ENCODE measurements around the gene WNT11.

DNA sequence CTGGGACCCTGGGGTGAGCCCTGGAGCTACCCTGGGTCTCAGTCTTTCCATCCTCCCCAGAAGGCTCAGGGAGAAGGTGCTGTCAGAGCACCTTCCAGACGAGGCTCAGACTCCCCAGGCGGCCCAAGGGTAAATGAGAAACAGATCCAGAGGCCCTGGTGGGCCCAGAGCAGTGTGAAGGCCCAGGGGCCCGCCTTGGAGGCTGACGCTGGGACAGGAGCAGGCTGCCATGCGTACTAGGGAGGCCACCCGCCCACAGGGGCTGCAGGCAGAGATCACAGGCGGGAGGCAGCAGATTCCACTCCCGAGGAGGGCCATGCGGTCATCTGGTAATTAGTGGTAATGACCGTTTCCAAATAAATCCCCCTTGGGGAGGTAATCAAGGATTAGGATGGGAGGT lies 5.2 kb downstream of the WNT11 start:
- no peak for TF ChIP-seq ZNF565 (CRISPR knock-in tag; conservative IDR thresholded peaks at IDR 0.05; ENCODE audit: low read depth)
- no peak for TF ChIP-seq PATZ1 (CRISPR knock-in tag; IDR thresholded peaks at IDR 0.05; ENCODE audit: borderline replicate concordance)
- no peak for TF ChIP-seq ARNTL (CRISPR knock-in tag; IDR thresholded peaks at IDR 0.05; ENCODE audit: borderline replicate concordance, low read depth)
- TF ChIP-seq RARB (CRISPR knock-in tag; IDR thresholded peaks at IDR 0.05), result no peak
- TF ChIP-seq TOX (CRISPR knock-in tag; IDR thresholded peaks at IDR 0.05; ENCODE audit: borderline replicate concordance), result no peak
- no peak for TF ChIP-seq ZFP30 (CRISPR knock-in tag; IDR thresholded peaks at IDR 0.05)
- no peak for TF ChIP-seq ZFP3 (CRISPR knock-in tag; IDR thresholded peaks at IDR 0.05)
- TF ChIP-seq TCF4 (CRISPR knock-in tag; IDR thresholded peaks at IDR 0.05; ENCODE audit: borderline replicate concordance), result no peak
- TF ChIP-seq, protein P1, sequence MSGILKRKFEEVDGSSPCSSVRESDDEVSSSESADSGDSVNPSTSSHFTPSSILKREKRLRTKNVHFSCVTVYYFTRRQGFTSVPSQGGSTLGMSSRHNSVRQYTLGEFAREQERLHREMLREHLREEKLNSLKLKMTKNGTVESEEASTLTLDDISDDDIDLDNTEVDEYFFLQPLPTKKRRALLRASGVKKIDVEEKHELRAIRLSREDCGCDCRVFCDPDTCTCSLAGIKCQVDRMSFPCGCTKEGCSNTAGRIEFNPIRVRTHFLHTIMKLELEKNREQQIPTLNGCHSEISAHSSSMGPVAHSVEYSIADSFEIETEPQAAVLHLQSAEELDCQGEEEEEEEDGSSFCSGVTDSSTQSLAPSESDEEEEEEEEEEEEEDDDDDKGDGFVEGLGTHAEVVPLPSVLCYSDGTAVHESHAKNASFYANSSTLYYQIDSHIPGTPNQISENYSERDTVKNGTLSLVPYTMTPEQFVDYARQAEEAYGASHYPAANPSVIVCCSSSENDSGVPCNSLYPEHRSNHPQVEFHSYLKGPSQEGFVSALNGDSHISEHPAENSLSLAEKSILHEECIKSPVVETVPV (CRISPR knock-in tag; IDR thresholded peaks at IDR 0.05), result no peak
- TF ChIP-seq BACH2 (CRISPR knock-in tag; IDR thresholded peaks at IDR 0.05; ENCODE audit: borderline replicate concordance), result no peak
- TF ChIP-seq OSR1 (CRISPR knock-in tag; IDR thresholded peaks at IDR 0.05), result no peak

All from SK-N-SH treated with all-trans-retinoic acid at 6 μM for 48 hours (cell line).